Gastroesophageal sphincter (tissue), 2 donors: ENCODE data around the gene FGF16.

ENCODE experiments used
- EP300 ChIP-seq: sonication (generic); formaldehyde crosslinking; IDR thresholded peaks from one replicate; pipeline ENCODE4 v1.6.1; 2017; ENCODE audit warnings: antibody characterized with exemption, mild to moderate bottlenecking
- POLR2A ChIP-seq, 2 donors: fragments of 450-650 bp; IDR thresholded peaks; one replicate each; pipeline ENCODE4 v1.6.1; 2017; ENCODE audit warnings: antibody characterized with exemption in 2 of 2, mild to moderate bottlenecking in 2 of 2, moderate library complexity in 1 of 2
- POLR2AphosphoS5 ChIP-seq: sonication (generic); formaldehyde crosslinking; IDR thresholded peaks from one replicate; pipeline ENCODE4 v1.6.1; 2017; ENCODE audit warnings: antibody characterized with exemption

GRCh38 chrX:77436271-77436670 lies 10.9 kb upstream of the FGF16 start:
- TF ChIP-seq EP300 (no peak), POLR2A (IDR thresholded peaks at IDR 0.05) (no peak), POLR2AphosphoS5 (no peak)
